Activated T-cell treated with anti-CD3 and anti-CD28 coated beads, Interleukin-2, amount 50 U/mL, for 4 hours (primary cell): Measurements from ENCODE around the gene MID1. TPM values are rescaled to one million over a fixed set of nuclear protein-coding genes. Genes with fewer than 3 reads are reported as not detected.
"Not testable (repeated sequence)": the region's sequence is repeated elsewhere in the genome, so short reads cannot be mapped to it uniquely, and the experiment has no call there.

Experiments used
- ATAC-seq, 2 donors: fragments of 200-7000 bp; cut with Tn5 transposase; one replicate each; pipeline ENCODE4 v1.10.0; 2021
- DNase-seq: peaks from one replicate; pipeline ENCODE4 v3.0.0-alpha.2; 2020
- H3K27me3 Mint-ChIP-seq: one replicate; pipeline ENCODE4 v1.8.0; 2021; ENCODE audit warnings: low read depth, mixed read lengths
- H3K36me3 Mint-ChIP-seq: one replicate; pipeline ENCODE4 v1.8.0; 2022; ENCODE audit warnings: mixed read lengths; ENCODE audit not compliant: insufficient read depth
- H3K4me1 Mint-ChIP-seq: one replicate; pipeline ENCODE4 v1.8.0; 2021; ENCODE audit warnings: low read depth, mixed read lengths
- H3K4me3 Mint-ChIP-seq: one replicate; pipeline ENCODE4 v1.8.0; 2021; ENCODE audit warnings: mild to moderate bottlenecking, moderate library complexity, mixed read lengths
- H3K9me3 Mint-ChIP-seq: one replicate; pipeline ENCODE4 v1.8.0; 2021; ENCODE audit warnings: mixed read lengths
- total RNA-seq, 3 donors: library from RNA; stranded (reverse); gene quantifications; one replicate each; pipeline ENCODE4 v1.2.1, GENCODE V29; 2021

MID1 gene
- total RNA-seq, 3 donors from 2014 or later: 0.16 to 0.25 (median 0.24) TPM

DNA sequence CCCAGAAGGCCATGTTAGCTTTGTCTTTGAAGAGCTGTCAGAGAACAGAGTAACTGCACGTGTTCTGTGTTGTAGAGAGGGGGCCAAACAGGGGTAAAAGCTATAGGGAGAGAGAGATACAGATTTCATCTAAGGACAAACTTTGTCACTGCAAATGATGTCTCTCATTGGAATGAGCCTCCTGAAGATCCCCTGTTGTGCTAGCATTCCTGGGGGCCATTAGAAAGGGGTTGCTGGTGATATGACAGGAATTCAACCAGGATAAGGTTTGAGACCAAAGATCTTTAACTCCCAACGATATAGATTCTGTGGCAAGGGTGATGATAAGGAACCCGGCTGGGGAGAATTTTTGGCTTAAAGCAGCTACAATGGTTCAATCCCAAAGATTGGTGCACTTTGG lies 16.8 kb downstream of the MID1 start:
- Mint-ChIP-seq H3K27me3 (no peaks in the 10 kb centered on the region), H3K9me3 (no peaks in the 10 kb centered on the region), H3K36me3 (no peaks in the 10 kb centered on the region), H3K4me3 (no peak overlapping the region), H3K4me1 (no peaks in the 10 kb centered on the region)
- ATAC-seq: no peak
- DNase-seq: no peak

DNA sequence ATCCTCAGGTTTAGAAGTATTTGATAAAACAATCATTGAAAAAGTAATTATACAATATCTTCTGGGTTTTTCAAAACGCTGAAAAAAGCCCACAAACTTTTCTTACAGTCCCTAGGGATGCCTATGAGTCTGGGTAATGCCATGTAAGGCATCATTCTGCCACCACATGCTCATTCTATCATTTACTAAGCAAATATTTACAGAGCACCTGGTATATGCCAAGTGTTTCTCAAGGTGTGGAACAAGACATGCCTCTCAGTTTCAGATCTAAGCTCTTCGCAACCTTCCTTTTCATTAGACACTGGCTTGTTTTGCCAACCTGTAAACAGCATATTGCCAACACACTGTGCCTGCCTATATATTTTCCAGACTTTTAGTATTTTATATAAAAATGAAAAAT lies 17.7 kb downstream of the MID1 start:
- no peaks in the 10 kb centered on the region for H3K9me3 Mint-ChIP-seq
- H3K4me1 Mint-ChIP-seq: no peaks in the 10 kb centered on the region
- no peak for DNase-seq
- H3K27me3 Mint-ChIP-seq: no peaks in the 10 kb centered on the region
- H3K36me3 Mint-ChIP-seq: no peaks in the 10 kb centered on the region
- no peak overlapping the region for H3K4me3 Mint-ChIP-seq
- no peak for ATAC-seq

DNA sequence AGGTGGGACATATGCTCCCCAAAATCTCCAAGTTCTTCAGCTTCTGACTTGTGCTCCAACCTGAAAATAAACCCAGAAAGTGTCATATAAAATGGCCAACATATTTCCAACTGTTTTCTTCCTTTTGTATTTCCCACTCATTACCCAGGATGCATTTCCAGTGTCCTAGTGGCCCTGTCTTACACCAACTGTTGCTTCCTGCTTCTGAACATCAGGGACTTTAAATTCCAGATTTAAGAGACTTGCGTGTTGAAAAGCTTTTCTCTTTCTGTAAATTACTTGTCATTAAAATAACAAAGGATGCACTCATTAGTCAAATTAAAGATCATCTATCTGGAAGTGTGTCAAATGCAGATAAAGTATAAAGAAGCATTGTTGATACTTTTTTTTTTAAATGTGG lies 19.9 kb downstream of the MID1 start:
- H3K36me3 Mint-ChIP-seq: no peaks in the 10 kb centered on the region
- H3K4me1 Mint-ChIP-seq: no peaks in the 10 kb centered on the region
- no peak for DNase-seq

GRCh38 chrX:10598540-10598939 lies 21.8 kb downstream of the MID1 start:
- Mint-ChIP-seq H3K9me3 (no peaks in the 10 kb centered on the region), H3K27me3 (no peaks in the 10 kb centered on the region), H3K4me3 (no peak overlapping the region), H3K36me3 (no peaks in the 10 kb centered on the region), H3K4me1 (no peaks in the 10 kb centered on the region)
- ATAC-seq (no peak), DNase-seq (no peak)

More for the DNA sequence above, 19.9 kb downstream of the MID1 start:
- Mint-ChIP-seq H3K27me3 (no peaks in the 10 kb centered on the region), H3K4me3 (no peak overlapping the region), H3K9me3 (no peaks in the 10 kb centered on the region)
- no peak for ATAC-seq

GRCh38 chrX:10597871-10598270 lies 22.5 kb downstream of the MID1 start:
- DNase-seq (no peak), ATAC-seq (no peak)
- Mint-ChIP-seq H3K27me3 (no peaks in the 10 kb centered on the region), H3K9me3 (no peaks in the 10 kb centered on the region), H3K36me3 (no peaks in the 10 kb centered on the region), H3K4me1 (no peaks in the 10 kb centered on the region), H3K4me3 (no peak overlapping the region)

DNA sequence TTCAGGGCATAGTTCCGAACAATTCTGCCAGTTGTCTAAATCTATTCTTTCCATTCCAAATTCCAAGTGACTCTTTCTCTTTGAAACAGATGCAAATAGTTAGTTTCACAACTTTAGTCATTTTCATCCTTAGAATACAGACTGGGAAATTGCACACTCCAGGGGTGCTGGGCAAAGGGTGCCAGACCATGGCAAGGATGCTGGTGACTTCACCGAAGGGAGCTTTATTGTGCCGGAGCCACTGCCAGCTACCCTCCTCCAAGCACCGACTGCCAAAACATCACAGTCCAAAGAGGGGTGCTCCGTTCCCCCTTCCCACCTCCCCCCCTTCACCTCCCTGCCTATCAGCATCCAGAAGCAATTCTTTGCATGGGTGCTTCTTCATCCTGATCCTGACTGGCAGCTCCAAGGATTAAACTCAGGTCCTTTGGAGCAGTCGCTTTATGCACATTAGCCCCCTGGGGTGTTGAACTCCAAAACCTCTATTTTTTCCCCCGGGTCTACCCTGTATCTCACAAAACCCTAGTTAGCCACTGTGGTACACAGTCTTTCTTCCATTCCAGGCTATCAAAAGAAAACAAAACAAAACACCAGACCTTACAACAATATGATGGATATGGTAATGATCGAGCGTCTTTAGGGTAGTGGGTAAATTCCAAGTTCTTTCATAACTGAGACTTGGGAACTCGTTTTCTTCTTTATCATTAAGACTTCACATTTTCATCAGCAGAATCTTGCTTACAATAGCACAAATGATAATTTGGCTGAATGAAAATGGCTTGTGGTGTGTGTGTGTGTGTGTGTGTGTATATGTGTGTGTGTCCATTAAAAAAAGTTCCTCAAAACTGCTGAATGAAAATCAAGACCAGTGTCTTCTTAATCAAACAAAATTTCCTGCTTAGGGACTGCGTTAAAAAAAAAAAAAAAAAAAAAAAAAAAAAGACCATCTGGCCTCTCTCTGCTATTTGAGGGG lies 28.7 kb downstream of the MID1 start:
- Mint-ChIP-seq H3K4me3 (no peak overlapping the region), H3K4me1 (no peaks in the 10 kb centered on the region), H3K36me3 (no peaks in the 10 kb centered on the region), H3K9me3 (no peaks in the 10 kb centered on the region), H3K27me3 (no peaks in the 10 kb centered on the region)
- ATAC-seq (no peak), DNase-seq (no peak)

DNA sequence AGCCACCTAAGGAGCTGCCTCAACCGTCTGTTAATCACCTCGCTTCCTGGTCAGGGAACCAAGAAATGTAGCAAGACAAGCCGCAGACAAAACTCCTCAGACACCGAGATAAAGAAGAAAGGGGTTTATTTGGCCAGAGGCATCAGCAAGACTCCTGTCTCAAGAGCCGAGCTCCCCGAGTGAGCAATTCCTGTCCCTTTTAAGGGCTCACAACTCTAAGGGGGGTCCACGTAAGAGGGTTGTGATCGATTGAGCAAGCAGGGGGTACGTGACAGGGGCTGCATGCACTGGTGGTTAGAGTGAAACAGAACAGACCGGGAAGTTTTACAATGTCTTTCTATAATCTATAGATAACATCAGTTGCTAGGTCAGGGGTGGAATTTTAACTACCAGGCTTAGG lies 30.6 kb downstream of the MID1 start:
- H3K9me3 Mint-ChIP-seq, ATAC-seq, DNase-seq, H3K4me3 Mint-ChIP-seq, H3K36me3 Mint-ChIP-seq, H3K27me3 Mint-ChIP-seq, H3K4me1 Mint-ChIP-seq: not testable (repeated sequence)

GRCh38 chrX:10589098-10589497 lies 31.3 kb downstream of the MID1 start:
- ATAC-seq (no peak), DNase-seq (no peak)
- peaks cover 13% of the 10 kb centered on the region for H3K9me3 Mint-ChIP-seq
- no peaks in the 10 kb centered on the region for H3K4me1 Mint-ChIP-seq
- no peaks in the 10 kb centered on the region for H3K27me3 Mint-ChIP-seq
- H3K36me3 Mint-ChIP-seq: no peaks in the 10 kb centered on the region
- H3K4me3 Mint-ChIP-seq: no peak overlapping the region

- not testable (repeated sequence) for DNase-seq, H3K27me3 Mint-ChIP-seq, H3K36me3 Mint-ChIP-seq, H3K4me3 Mint-ChIP-seq, ATAC-seq, H3K4me1 Mint-ChIP-seq
- peaks cover 13% of the 10 kb centered on the region for H3K9me3 Mint-ChIP-seq
Measured at GRCh38 chrX:10584882-10585281, 35.5 kb downstream of the MID1 start.

DNA sequence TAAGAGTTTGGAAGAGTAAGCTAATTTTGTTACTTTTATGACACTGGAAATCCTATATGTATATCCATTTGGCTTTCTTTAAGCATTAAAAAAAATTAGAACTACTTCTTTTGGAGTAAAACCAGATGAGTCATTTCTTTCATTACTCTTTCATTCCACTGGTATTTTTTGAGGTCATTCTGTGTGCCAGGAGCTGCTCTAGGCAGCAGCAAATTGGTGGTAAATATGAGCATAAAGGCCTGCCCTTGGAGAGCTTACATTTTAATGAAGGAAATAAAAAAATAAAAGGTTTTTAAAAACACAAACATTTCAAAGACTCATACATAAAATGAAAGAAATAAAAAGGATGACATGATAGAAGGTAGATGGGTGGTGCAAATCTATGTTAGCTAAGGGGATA lies 37.4 kb downstream of the MID1 start:
- Mint-ChIP-seq H3K36me3 (no peaks in the 10 kb centered on the region), H3K27me3 (no peaks in the 10 kb centered on the region), H3K9me3 (peaks cover 13% of the 10 kb centered on the region), H3K4me3 (no peak overlapping the region), H3K4me1 (no peaks in the 10 kb centered on the region)
- DNase-seq (no peak), ATAC-seq (no peak)

DNA sequence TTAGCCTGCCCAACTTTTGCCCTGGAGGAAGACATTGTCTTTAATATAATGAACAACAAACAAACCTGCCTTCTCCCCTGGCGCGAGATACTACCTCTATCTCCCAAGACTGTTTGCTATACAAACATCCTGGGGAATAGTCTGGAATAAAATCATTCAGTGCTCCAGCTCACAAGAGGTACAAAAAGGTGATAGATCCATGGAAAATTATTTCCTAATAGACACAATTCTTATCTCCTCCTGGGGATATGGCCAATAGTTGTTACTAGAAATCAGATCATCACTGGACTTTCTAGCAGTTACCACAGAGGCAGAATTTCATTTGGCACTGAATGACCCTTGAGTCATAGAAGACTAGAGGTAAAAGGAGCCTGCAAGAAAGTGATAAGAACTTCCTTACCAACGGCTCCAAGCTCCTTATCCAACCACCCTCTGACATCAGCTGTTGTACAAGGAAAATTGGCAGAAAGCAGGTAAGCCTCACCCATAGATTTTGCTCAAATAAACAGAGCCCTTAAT lies 38.1 kb downstream of the MID1 start:
- no peak for DNase-seq
- Mint-ChIP-seq H3K9me3 (peaks cover 13% of the 10 kb centered on the region), H3K36me3 (no peaks in the 10 kb centered on the region), H3K4me3 (no peak overlapping the region), H3K27me3 (no peaks in the 10 kb centered on the region), H3K4me1 (no peaks in the 10 kb centered on the region)
- ATAC-seq: no peak

- peaks cover 3% of the 10 kb centered on the region for H3K9me3 Mint-ChIP-seq
- ATAC-seq (no peak), DNase-seq (no peak)
- no peaks in the 10 kb centered on the region for H3K36me3 Mint-ChIP-seq
- no peaks in the 10 kb centered on the region for H3K27me3 Mint-ChIP-seq
- H3K4me3 Mint-ChIP-seq: no peak overlapping the region
- no peaks in the 10 kb centered on the region for H3K4me1 Mint-ChIP-seq
Measured at GRCh38 chrX:10579112-10580011, 41.0 kb downstream of the MID1 start.

DNA sequence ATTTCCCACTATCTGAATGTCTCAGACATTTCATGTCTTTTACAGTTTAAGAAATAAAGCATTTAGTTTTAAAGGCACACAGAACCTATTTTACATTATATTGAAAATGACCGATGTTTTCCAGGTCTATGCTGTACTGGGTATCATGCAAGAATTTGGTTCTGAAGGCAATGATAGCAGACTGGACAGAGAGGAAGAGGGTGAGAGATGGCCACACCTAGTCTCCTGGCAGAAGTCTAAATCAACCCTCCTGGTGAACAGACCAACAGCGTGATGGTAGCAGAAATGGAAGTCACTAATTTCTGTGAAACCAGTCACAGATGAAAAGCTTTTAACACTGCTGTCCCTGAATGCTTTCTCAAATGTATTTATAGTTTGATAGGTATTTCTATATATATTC lies 41.9 kb downstream of the MID1 start:
- Mint-ChIP-seq H3K36me3 (no peaks in the 10 kb centered on the region), H3K9me3 (no peaks in the 10 kb centered on the region), H3K4me3 (no peak overlapping the region), H3K4me1 (no peaks in the 10 kb centered on the region), H3K27me3 (no peaks in the 10 kb centered on the region)
- no peak for DNase-seq
- ATAC-seq: no peak

GRCh38 chrX:10577853-10578252 lies 42.5 kb downstream of the MID1 start:
- no peaks in the 10 kb centered on the region for H3K27me3 Mint-ChIP-seq
- no peaks in the 10 kb centered on the region for H3K4me1 Mint-ChIP-seq
- H3K36me3 Mint-ChIP-seq: no peaks in the 10 kb centered on the region
- H3K9me3 Mint-ChIP-seq: no peaks in the 10 kb centered on the region
- DNase-seq (no peak), ATAC-seq (no peak)
- H3K4me3 Mint-ChIP-seq: no peak overlapping the region
